Putamen (tissue), 1 donor: Measurements from ENCODE around the gene MYO5A.
"Not testable (repeated sequence)": the region's sequence is repeated elsewhere in the genome, so short reads cannot be mapped to it uniquely, and the experiment has no call there.

Source experiments
- DNase-seq: peaks from one replicate; pipeline ENCODE4 v3.0.0-alpha.2; 2016; ENCODE audit warnings: low spot score

MYO5A gene

DNA sequence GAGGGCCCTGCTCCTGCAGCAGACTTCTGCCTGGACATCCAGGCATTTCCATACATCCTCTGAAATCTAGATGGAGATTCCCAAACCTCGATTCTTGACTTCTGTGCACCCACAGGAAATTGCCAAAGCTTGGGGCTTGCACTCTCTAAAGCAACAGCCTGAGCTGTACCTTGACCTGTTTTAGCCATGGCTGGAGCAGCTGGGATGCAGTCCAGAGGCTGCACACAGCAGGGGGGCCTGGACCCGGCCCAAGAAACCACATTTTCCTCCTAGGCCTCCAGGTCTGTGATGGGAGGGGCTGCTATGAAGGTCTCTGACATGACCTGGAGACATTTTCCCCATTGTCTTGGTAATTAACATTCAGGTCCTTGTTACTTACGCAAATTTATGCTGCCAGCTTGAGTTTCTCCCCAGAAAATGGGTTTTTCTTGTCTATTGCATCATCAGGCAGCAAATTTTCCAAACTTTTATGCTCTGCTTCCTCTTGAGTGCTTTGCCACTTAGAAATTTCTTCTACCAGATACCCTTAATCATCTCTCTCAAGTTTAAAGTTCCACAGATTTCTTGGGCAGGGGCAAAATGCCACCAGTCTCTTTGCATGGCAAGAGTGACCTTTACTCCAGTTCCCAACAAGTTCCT is 11.8 kb upstream of the MYO5A start:
- no peak for DNase-seq

DNA sequence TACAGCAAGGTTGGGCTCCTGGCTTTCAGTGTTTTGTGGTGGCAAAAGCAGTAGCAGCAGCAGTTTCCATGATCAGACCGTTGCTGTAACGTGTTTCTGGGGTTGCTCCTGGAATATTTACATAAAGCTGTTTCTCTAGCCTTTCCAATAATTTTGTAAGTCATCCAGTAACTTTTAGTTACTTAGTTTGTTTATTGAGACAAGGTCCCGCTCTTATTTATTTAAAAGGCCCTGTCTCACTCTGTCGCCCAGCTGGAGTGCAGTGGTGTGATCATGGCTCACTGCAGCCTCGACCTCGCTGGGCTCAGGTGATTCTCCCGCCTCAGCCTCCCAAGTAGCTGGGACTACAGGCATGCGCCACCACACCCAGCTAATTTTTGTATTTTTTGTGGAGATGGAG is 8.8 kb upstream of the MYO5A start:
- no peak for DNase-seq

DNA sequence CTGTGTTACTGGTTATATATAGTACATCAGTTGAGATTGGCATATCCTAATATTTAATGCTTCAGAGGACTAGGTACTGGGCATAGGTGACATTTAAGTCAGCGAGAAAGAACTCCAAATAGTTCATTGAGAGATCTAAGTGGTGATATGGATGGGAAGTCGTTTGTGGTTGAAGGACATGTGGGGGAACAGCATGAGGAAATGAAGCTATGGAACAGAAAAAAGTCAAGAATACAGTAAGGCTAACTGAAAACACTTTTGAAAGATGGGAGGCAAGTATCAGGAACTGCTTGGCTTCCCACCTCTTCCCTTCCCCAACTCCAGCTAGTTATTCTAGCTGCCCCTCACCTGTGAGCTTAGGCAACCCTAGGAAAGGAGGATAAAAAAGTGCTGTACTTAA is 3.7 kb upstream of the MYO5A start:
- DNase-seq, result no peak

DNA sequence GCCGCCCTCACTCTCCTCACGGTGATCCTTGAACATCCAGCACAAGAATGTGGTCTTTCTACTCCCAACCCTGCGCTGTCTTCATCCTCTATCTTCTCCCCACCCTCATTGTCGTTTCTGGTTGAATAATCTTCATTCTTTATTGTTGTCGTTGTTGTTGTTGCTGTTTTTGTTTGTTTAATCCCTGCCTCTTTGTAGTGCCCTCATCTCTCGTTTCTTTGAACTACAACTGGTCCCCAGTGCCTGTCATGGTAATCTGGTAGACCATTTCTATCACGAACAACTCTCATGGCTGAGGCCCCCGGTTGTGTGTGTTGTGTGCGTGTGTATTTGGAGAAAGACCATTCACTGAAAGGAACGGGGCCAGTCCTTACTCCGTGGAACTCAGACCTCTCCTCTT is 1.3 kb upstream of the MYO5A start:
- no peak for DNase-seq

DNA sequence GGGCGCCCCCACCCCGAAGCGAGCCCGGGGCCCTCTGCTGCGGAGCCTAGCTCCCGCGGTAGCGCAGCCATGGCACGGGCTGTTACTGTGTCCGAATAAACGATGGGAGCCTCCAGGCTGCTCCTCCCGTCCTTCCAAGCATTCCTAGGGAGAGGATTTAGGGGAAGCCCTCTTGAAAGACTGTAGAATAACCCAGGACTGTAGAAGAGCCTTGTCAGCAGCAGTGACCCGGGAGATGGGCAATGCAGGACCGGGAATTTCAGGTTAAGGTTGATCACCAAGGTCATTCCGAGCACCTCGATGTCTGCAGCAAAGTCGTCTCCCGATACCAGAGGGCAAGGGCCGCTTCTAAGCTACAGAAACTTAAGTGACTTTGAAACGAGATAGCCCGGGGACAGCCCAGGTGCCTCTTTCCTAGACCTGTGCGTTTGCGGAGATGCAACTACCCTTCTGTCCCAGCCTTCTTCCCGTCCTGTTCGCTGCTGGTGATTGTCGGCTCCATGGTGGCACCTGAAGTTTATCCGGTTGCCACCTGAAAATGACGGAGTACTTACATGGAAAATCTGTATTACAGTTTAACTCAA is 753 bp upstream of the MYO5A start:
- no peak for DNase-seq

DNA sequence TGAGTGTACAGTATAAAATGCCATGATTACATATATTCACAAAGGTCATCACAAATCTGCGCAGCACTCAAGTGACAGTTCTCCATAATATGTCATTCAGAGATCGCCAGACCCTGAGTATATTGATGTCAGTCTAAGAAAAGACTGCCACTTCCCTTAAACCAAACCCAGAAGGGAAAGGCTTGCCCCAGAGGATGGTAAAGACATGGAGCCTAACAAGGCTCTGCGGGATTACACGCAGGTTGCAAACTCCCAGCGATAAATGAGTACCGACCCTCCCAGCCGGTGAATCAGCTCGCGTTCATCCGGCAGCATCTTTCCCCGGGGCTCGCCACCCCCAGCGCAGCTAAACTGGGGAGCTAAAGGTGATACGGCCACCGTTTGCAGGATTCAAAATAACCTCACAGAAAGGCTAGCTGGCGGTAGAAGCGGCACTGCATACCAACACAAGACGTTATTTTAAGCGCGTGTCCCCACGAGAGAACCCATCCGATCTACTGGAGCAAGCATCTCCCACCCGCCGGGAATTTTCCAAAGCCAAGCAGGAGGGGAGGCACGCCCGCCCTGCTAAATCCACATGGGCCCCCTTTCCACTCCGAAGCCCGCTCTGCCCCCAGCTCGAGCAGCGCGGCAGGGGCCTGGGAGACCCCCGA is 643 bp downstream of the MYO5A start:
- DNase-seq, result peak; percentile 42

DNA sequence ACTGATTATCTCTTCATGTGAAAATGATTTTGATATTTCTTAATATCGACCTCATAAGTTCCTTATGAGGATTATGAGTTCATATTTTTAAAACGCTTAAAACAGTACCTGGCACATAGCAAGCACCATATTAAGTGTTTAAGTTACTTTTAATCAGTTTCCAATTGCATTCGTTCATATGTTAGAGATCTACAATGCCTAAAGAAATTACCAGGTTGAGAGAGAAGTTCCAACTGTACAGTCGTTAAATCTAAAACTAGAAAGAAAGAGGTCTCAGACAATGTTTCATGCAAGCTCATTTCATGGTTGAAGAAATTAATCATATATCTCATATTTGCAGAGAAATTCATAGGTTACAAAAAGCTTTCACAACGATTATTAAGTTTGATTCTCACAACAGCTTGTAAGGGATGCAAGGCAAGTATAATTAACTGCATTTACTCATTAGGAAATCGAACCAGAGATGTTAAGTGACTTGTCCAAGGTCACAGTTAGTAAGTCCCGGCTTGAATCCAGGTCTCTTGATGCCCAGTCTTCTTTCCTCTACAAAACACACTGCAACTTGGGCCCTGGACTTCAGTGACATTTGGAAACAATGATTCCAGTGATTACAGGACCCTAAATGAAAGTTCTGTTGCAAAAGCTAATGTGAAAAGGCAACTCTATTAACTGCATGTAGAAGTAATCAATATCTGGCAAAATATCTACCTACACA is 1.3 kb downstream of the MYO5A start:
- no peak for DNase-seq

DNA sequence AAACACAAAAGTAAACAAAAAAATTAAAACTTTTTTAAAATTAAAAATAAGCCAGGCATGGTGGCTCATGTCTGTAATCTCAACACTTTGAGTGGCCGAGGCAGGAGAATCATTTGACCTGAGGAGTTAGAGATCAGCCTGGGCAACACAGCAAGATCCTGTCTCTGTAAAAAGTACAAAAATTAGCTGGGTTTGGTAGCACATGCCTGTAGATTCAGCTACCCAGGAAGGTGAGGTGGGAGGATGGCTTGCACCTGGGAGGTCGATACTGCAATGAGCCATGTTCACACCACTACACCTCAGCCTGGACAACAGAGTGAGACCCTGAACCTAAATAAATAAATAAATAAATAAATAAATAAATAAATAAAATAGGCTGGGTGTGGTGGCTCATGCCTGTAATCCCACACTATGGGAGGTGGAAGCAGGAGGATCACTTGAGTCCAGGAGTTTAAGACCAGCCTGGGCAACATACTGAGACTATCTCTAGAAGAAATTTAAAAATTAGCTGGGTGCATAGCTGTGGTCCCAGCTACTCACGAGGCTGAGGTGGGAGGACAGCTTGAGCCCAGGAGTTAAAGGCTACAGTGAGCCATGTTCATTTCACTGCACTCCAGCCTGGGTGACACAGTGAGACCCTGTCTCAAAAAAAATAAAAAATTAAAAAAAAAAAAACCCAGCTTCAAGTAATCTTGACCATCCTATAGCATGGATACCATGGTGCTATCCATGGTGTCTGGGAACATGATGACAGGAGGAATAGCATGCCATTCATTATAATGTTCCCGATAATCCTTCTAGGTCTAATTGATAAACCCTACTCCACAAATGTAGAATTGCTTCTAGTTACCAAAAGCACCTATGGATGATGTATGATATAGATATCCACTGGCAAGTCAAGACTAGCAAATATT is 4.2 kb downstream of the MYO5A start:
- DNase-seq, result no peak

DNA sequence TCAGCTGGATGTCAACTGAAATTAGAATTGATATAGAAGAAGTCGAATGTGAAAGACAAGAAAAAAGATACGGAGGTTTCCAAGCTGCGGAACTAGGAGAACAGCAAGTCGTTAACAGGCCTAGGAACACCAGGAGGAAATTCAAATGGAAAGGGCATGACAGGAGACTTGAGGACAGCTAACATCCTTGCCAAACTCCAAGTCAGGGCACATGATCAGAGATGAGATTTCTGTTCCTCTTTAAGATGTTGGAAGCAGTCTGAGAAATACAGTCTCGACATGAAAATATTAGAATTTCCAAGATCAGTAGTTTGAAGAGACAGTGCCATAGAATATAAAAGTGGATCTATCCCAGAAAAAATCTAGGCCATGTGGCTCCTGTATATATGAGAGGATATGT is 5.0 kb downstream of the MYO5A start:
- no peak for DNase-seq

DNA sequence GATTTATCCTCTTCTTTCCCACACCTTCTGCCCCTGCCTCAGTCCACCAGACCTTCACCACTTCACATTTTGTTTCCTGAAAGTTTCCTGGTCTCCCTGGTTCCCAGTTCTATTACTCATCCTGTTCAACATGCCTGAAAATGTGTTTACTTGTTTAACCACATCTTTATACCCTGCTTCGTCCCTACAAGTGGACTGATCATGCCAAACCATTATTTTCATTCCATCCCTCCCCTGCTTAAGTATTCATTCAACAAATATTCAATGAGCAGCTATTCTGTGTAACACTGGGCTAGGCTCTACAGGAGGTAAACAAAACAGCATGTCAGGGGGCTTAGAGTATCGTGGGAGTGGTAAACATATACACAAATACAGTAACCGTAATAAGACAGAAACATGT is 5.5 kb downstream of the MYO5A start:
- no peak for DNase-seq

DNA sequence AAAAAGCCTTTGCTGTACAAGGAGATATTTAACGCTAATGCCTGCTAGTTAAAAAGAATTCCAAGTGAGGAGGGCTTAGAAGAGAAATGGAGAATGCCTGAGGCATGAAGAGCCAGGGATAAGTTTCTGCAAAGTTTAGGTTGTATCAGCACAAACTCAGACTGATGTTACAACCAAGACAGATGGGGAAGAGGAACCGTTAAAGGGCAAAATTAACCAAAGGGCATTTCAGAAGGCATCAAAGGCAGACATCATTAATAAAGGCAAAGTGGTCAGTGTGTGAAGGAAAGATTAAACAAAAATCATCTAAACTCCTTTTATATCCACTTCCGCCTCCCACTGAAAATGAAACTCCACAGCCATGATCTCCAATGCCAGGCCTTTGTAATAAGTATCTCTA is 7.0 kb downstream of the MYO5A start:
- DNase-seq, result no peak

DNA sequence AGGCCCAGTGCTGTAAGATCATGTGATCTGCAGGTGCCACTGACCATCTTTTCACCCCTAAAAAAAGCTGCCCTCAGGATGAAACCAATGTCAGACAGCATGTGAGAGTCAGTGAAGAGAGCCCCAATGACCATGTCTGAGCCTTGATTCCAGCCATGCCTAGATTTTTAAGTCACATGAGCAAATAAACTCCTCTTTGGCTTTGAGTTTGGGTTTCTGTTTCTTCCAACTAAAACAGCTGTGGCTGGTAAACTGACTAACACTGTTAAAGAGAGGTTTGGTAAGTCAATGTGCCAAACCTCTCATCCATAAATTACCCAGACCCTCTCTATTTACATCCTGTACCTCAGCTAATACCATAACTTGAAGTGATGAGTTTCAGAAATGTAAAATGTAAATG is 8.3 kb downstream of the MYO5A start:
- no peak for DNase-seq

DNA sequence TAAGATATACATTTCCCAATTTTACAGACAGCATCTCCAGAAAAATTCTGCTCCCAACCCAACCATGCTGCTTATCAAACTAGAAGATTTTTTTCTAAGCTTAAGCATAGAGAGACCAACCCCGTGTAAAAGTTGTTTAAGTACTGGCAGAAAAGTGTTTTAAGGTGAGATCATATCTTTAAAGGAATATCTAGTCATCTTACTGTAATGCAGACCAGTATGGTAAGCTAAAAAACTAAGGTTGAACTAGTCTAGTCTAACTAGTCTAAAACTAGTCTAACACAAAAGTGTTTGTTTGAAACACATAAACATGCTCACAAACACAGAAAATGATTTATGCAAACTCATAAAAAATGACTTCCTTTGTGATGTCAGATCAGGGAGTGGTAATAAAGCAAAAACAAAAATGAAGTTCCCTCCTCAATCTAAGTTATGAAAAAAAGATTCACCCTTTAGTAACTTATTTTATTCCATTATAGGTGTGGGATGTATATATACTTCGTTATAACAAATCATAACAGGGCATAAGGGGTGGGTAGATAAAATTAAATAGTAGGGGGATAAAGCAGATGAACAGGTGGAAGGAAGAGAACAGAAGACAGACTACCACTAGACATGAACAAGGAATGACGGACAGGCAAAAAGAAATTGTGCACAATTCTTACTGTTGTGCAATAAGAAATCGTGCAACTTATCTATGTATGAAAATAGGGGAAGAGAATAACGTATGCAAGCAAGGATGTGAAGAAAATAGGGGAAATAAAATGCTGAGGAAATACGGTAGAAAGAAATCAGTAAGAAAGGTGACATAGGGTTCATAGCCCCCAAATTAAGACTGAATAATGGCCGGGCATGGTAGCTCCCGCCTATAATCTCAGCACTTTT is 10.0 kb downstream of the MYO5A start:
- no peak for DNase-seq

DNA sequence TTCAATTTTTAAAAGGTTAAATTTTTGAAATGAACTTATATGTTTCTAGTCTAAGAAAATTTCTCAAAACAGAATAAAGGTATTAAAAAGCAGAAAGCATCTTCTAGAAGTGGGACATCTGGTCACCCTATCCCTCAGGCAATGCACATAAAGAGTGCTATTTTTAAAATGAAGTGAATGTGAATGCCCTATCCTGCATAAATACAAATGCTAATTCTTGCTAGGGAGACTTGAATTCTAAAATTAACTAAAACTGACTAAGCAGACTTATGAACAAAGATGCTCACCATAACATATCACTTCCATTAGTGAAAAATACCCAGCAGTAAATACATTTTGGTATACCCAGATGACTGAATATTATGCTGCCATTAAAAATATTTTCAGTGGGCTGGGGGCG is 11.7 kb downstream of the MYO5A start:
- DNase-seq, result no peak

DNA sequence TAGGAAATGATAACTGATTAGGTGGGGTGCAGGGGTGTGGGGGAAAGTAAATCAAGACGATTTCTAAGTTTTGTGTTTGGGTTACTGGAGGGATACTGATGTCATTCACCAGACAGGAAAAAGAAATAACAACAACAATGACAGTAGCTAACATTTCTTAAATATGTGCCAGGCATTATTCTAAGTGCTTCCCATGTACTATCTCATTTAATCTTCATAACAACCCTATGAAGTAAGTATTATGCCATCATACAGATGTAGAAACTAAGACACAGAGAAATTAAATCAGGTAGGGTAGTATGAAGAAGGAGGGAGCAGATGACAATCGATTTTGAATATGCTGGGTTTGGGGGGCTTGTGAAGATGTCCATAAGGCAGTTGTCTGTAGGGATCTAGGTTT is 13.3 kb downstream of the MYO5A start:
- no peak for DNase-seq

DNA sequence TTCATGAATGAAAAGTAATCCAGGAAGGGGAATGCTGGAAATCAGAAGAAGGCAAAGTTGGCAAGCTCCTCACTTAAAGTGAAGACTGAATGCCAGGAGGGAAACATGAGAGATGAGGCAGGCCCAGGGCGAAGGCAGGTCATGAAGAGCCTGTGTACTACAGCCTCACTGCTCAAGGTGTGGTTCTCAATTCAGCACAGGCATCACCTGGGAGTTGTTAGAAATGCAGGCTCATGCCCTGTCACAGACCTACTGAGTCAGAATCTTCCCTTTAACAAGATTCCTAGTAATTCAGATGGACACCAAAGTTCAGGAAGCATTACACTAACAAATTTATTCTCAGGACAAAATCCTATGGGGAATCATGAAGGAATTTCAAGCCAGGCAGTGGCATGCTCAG is 14.2 kb downstream of the MYO5A start:
- DNase-seq, result no peak

DNA sequence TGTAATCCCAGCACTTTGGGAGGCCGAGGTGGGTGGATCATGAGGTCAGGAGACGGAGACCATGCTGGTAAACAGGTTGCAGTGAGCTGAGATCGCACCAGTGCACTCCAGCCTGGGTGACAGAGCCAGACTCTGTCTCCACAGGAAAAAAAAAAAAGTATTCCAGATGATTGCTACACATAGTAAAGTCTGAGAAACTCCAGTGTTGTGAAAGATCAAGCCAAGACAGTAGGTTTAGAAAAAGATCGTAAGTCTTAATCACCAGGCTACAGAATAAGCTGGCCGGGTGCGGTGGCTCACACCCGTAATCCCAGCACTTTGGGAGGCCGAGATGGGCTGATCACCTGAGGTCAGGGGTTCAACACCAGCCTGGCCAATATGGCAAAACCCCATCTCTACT is 15.8 kb downstream of the MYO5A start:
- not testable (repeated sequence) for DNase-seq

DNA sequence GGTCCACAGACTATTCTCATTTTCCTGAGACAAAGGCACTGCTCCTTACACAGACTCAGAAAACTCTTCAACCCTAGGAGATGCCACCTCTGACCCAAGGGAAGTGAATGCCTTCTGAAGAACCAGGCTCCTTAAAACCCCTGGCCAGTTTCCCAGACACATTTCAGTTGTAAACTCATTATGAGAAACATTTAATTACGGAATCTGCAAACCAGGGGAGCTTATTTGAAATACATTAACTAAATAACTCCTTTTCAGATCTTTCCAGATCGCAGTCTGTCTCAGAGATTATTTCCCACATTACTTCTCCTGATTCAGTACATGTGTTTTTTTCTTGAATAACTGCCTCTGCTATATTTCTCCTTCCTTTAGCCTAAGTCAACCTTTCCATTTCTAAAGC is 17.6 kb downstream of the MYO5A start:
- DNase-seq, result no peak

DNA sequence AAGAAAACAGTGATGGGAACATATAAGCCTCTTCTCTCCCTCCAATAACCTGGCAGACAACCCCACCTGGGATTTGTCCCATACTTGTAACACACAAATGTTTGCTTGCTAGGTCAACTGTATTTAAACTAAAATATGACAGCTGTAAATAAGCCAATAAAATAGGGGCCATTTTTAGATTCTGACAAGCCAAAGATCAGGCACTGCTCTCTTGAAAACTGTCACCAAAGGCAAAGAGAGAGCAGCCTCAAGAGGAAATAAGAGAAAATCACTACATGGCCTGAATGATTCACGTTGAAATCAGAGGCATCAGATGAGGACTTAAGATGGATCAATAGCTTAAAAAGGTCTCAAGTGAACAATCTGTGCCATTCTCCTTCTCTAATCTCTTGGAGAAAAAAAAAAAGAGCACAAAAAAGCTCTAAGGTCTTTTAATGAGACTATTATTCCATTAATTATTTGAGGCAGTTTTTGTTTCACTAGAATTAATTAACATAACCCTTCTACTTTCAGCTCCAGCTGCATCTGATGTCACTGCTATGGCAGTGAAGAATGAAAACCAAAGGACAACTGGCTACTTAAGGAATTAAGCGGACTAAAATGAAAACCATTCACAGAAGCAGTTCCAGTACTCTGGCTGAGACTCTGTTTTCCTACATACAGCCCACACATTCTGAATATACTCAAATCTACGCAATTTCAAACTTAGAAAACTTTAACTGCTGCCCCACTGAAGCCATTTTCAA is 19.0 kb downstream of the MYO5A start:
- no peak for DNase-seq

DNA sequence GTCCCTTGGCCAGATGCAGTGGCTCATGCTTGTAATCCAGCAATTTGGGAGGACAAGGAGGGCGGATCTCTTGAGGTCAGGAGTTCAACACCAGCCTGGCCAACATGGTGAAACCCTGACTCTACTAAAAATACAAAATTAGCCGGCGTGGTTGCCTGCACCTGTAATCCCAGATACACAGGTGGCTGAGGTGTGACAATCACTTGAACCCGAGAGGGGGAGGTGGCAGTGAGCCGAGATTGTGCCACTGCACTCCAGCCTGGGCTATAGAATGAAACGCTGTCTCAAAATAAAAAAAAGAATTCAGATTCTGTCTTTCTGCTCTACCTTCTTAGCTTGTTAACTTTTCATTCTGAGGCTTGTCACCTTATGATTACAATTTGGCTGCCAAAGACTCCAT is 22.1 kb downstream of the MYO5A start:
- DNase-seq, result no peak
